ENCODE data around the gene SMARCA4.
A peak's percentile ranks its signal among the peaks of the same experiment; 100 is the strongest.

DNA sequence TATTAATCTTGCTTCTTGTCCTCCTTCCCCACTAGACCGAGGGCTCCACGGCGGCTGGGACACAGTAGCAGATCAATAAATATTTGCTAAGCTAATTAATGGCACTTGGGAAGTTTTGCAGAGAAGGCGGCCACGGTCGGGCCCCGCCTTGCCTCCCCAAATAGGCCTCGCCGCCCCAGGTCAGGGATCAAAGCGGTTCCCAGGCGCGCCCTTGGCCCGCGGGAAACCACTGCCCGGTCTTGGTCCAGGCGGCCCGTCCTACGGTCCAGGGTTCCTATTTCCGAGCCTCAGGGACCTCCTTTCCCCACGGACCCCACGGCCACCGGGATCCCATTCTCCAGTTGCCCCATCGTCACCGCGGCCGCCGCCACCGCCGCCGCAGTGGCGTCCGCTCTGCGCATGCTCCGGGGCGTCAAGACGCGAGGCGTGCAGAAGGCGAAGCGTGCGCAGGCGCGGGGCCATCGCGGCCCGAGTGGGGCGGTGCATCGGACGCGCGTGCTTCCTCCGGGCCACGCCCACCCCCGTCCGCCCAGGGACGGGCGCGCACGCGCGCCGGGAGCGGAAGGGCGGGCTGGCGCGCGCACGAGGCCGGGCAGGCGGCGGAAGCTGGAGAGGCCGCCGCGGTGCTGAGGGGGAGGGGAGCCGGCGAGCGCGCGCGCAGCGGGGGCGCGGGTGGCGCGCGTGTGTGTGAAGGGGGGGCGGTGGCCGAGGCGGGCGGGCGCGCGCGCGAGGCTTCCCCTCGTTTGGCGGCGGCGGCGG, at the start of gene SMARCA4:
- TF ChIP-seq, protein P1, sequence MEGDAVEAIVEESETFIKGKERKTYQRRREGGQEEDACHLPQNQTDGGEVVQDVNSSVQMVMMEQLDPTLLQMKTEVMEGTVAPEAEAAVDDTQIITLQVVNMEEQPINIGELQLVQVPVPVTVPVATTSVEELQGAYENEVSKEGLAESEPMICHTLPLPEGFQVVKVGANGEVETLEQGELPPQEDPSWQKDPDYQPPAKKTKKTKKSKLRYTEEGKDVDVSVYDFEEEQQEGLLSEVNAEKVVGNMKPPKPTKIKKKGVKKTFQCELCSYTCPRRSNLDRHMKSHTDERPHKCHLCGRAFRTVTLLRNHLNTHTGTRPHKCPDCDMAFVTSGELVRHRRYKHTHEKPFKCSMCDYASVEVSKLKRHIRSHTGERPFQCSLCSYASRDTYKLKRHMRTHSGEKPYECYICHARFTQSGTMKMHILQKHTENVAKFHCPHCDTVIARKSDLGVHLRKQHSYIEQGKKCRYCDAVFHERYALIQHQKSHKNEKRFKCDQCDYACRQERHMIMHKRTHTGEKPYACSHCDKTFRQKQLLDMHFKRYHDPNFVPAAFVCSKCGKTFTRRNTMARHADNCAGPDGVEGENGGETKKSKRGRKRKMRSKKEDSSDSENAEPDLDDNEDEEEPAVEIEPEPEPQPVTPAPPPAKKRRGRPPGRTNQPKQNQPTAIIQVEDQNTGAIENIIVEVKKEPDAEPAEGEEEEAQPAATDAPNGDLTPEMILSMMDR (conservative IDR thresholded peaks at IDR 0.05; ENCODE audit: low read depth in 2 of 2): no peak
- TF ChIP-seq CREB1 (CRISPR knock-in tag; IDR thresholded peaks at IDR 0.05; ENCODE audit: low read depth): 0 out of 2 replicates have a peak, but pooled peaks have one; percentile 2
- TF ChIP-seq EZH2 (IDR thresholded peaks at IDR 0.05; ENCODE audit: low read depth, unreplicated experiment): no peak
- no peak for TF ChIP-seq EZH2phosphoT487 (IDR thresholded peaks at IDR 0.05; ENCODE audit: unreplicated experiment)

Measured in GM23338 (cell line).